Caco-2 (cell line): ENCODE data around the gene ALOX12B. TPM values are rescaled to one million over a fixed set of nuclear protein-coding genes. Genes with fewer than 3 reads are reported as not detected.
"Not testable (repeated sequence)": the region's sequence is repeated elsewhere in the genome, so short reads cannot be mapped to it uniquely, and the experiment has no call there.

Experiments
- BruUV-seq: library from RNA; stranded (reverse); fragments of 400-500 nt; replicated peaks from 2 replicates; lab custom pipeline; 2021; lab: Mats Ljungman, UMichigan
- CTCF ChIA-PET: fragments of 300-600 bp; sonication (Branson Sonifier 250); formaldehyde crosslinking; loops from one replicate; lab custom pipeline; 2022; ENCODE audit warnings: antibody characterized with exemption; lab: Charles Lee
- POLR2A ChIA-PET: fragments of 300-600 bp; sonication (Branson Sonifier 250); formaldehyde crosslinking; loops from one replicate; lab custom pipeline; 2022; ENCODE audit warnings: antibody characterized with exemption; lab: Charles Lee
- DNase-seq, 2 experiments: peaks; one replicate each; pipeline versions ENCODE4 v3.0.0 to v3.0.0-alpha.2; 2020 to 2022
- H3K27me3 ChIP-seq: replicated peaks from 2 replicates; pipeline ENCODE4 v1.6.0; 2011; ENCODE audit warnings: low read length; ENCODE audit not compliant: control insufficient read depth, insufficient read depth
- H3K36me3 ChIP-seq: 2 replicates; pipeline ENCODE4 v1.5.1; 2011; ENCODE audit warnings: low read length; ENCODE audit not compliant: control insufficient read depth, insufficient read depth
- H3K4me1 ChIP-seq: fragments of 250-450 bp; sonication (Bioruptor Pico); 2 replicates; pipeline ENCODE4 v1.5.1; 2020; ENCODE audit warnings: mild to moderate bottlenecking
- H3K4me3 ChIP-seq: 2 replicates; pipeline ENCODE4 v1.5.1; 2011; ENCODE audit warnings: low read depth, mild to moderate bottlenecking, control low read depth, low read length
- H3K9me3 ChIP-seq: fragments of 250-450 bp; sonication (Bioruptor Pico); 2 replicates; pipeline ENCODE4 v1.5.1; 2020; ENCODE audit warnings: mild to moderate bottlenecking, moderate library complexity
- H3K27ac Mint-ChIP-seq: one replicate; pipeline ENCODE4 v1.8.0; 2022; ENCODE audit warnings: mixed read lengths; ENCODE audit not compliant: unreplicated experiment
- H3K27me3 Mint-ChIP-seq: one replicate; pipeline ENCODE4 v1.8.0; 2022; ENCODE audit warnings: mixed read lengths; ENCODE audit not compliant: insufficient read depth, unreplicated experiment
- H3K36me3 Mint-ChIP-seq: one replicate; pipeline ENCODE4 v1.8.0; 2022; ENCODE audit warnings: mild to moderate bottlenecking, mixed read lengths; ENCODE audit not compliant: insufficient read depth, unreplicated experiment
- H3K4me1 Mint-ChIP-seq: one replicate; pipeline ENCODE4 v1.8.0; 2022; ENCODE audit warnings: low read depth, mixed read lengths; ENCODE audit not compliant: unreplicated experiment
- H3K4me3 Mint-ChIP-seq: one replicate; pipeline ENCODE4 v1.8.0; 2022; ENCODE audit warnings: mild to moderate bottlenecking, moderate library complexity, mixed read lengths; ENCODE audit not compliant: unreplicated experiment
- H3K9me3 Mint-ChIP-seq: one replicate; pipeline ENCODE4 v1.8.0; 2022; ENCODE audit warnings: mixed read lengths; ENCODE audit not compliant: unreplicated experiment
- CTCF ChIP-seq, 2 experiments: fragments of 200-600 bp in 1 of 2; IDR thresholded peaks; 1 replicate in 1 of 2; 2 replicates in 1 of 2; pipeline versions ENCODE4 v1.5.1 to v1.8.0; 2011 to 2022; ENCODE audit warnings: antibody characterized with exemption in 1 of 2, control low read depth in 1 of 2, inconsistent platforms in 1 of 2, low read depth in 1 of 2, low read length in 1 of 2, mild to moderate bottlenecking in 1 of 2, moderate library complexity in 1 of 2; ENCODE audit not compliant: insufficient read depth in 1 of 2, severe bottlenecking in 1 of 2, unreplicated experiment in 1 of 2
- intact Hi-C: fragments of 100-400 bp; cut with micrococcal nuclease; formaldehyde crosslinking; loops from one replicate; pipeline ENCODE4 v1.10.0; 2022; ENCODE audit not compliant: unreplicated experiment
- total RNA-seq: library from RNA; stranded (reverse); gene quantifications from 2 replicates; pipeline ENCODE4 v1.2.3, GENCODE V29; 2022

ALOX12B gene
- total RNA-seq, 1 experiment from 2014 or later, result 0.34 TPM

DNA sequence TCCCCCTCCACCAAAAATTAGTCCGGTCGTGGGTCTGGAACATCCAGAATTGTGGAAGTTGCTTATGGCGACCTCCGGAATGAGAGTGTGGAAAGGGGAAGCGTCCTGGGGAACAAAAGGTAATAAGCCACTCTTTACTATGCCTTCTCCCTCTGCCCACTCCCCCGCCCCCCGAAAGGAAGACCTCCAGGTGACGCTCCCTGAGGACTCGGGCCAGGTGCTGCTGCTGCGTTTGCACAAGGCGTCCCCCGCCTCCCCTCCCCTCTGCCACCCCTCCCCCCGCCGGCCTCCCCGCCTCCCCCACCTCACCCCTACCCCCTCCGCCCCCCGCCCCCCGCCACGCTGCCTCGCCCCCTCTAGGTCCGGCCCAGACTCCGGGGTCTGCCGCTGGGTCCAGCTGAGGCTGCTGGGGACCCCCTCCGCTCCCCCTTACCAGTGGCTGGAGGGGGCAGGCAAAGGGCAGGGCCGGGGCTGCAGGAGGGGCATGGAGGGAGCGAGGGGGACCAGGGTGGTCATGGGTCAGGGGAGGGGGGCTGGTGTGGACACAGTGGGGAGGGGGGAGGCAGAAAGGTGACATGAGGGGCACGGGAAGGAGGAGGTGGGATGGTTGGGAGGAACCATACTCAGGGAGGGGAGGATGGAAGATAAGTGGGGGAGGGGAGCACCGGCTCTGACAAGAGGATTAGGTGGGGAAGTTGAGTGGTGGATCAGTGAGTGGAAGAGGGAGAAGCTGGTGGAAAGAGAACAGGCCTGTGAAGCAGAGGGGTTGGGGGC, 23.6 kb downstream of the ALOX12B start:
- H3K36me3 ChIP-seq, result no peaks in the 10 kb centered on the region
- H3K4me1 Mint-ChIP-seq, result peaks cover 13% of the 10 kb centered on the region
- no peak overlapping the region for H3K4me3 ChIP-seq
- intact Hi-C loops, result no loop called here
- POLR2A ChIA-PET, result no interaction called here
- TF ChIP-seq CTCF (IDR thresholded peaks at IDR 0.05; ENCODE audit: insufficient read depth in 1 of 2, low read depth in 1 of 2, low read length in 1 of 2, severe bottlenecking in 1 of 2, unreplicated experiment in 1 of 2), result no peak
- H3K4me3 Mint-ChIP-seq, result no peak overlapping the region
- no peak for DNase-seq
- no peaks in the 10 kb centered on the region for H3K36me3 Mint-ChIP-seq
- H3K4me1 ChIP-seq, result peaks cover 9% of the 10 kb centered on the region
- H3K27me3 Mint-ChIP-seq, result no peaks in the 10 kb centered on the region
- H3K27me3 ChIP-seq, result no peaks in the 10 kb centered on the region
- H3K9me3 ChIP-seq, result no peaks in the 10 kb centered on the region
- no peaks in the 10 kb centered on the region for H3K9me3 Mint-ChIP-seq
- CTCF ChIA-PET, result interaction anchor here (0.6 kb wide), 1 partner anchor 722 kb away, joined by 4 read pairs; no protein-coding TSS in a partner anchor
- no TSS peak for BruUV-seq
- no peak overlapping the region for H3K27ac Mint-ChIP-seq

GRCh38 chr17:8062807-8063483, 24.6 kb downstream of the ALOX12B start:
- CTCF ChIA-PET, result no interaction called here
- intact Hi-C loops, result no loop called here
- Histone ChIP-seq H3K27me3 (no peaks in the 10 kb centered on the region), H3K4me1 (no peaks in the 10 kb centered on the region), H3K36me3 (no peaks in the 10 kb centered on the region), H3K4me3 (no peak overlapping the region), H3K9me3 (no peaks in the 10 kb centered on the region)
- no peak for TF ChIP-seq CTCF (IDR thresholded peaks at IDR 0.05; ENCODE audit: insufficient read depth in 1 of 2, low read depth in 1 of 2, low read length in 1 of 2, severe bottlenecking in 1 of 2, unreplicated experiment in 1 of 2)
- BruUV-seq, result no TSS peak
- peaks cover 3% of the 10 kb centered on the region for H3K4me1 Mint-ChIP-seq
- no peaks in the 10 kb centered on the region for H3K27me3 Mint-ChIP-seq
- H3K27ac Mint-ChIP-seq, result no peak overlapping the region
- DNase-seq, result no peak
- H3K4me3 Mint-ChIP-seq, result no peak overlapping the region
- H3K9me3 Mint-ChIP-seq, result no peaks in the 10 kb centered on the region
- POLR2A ChIA-PET, result no interaction called here
- no peaks in the 10 kb centered on the region for H3K36me3 Mint-ChIP-seq

DNA sequence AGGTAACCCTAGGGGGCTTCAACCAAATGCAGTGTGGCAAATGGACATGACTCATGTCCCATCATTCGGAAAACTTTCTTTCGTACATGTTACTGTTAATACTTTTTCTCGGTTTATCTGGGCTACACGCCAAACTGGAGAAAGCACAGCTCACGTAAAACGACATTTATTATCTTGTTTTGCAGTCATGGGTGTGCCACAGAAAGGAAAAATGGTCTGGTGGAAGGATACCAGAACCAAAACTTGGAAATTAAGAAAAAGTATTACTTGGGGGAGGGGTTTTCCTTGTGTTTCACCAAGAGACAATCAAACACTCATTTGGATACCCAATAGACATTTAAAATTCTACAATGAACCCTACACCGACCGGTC, 25.1 kb downstream of the ALOX12B start:
- H3K9me3 ChIP-seq, result no peaks in the 10 kb centered on the region
- H3K4me1 Mint-ChIP-seq, result no peaks in the 10 kb centered on the region
- DNase-seq, result no peak
- no peak overlapping the region for H3K4me3 Mint-ChIP-seq
- H3K27me3 ChIP-seq, result no peaks in the 10 kb centered on the region
- H3K36me3 ChIP-seq, result no peaks in the 10 kb centered on the region
- POLR2A ChIA-PET, result no interaction called here
- no peak for TF ChIP-seq CTCF (IDR thresholded peaks at IDR 0.05; ENCODE audit: insufficient read depth in 1 of 2, low read depth in 1 of 2, low read length in 1 of 2, severe bottlenecking in 1 of 2, unreplicated experiment in 1 of 2)
- intact Hi-C loops, result no loop called here
- H3K36me3 Mint-ChIP-seq, result no peaks in the 10 kb centered on the region
- no peaks in the 10 kb centered on the region for H3K27me3 Mint-ChIP-seq
- no TSS peak for BruUV-seq
- peaks cover 1% of the 10 kb centered on the region; the same call in 1 of the 2 replicates for H3K4me1 ChIP-seq
- H3K27ac Mint-ChIP-seq, result no peak overlapping the region
- CTCF ChIA-PET, result no interaction called here
- H3K9me3 Mint-ChIP-seq, result no peaks in the 10 kb centered on the region
- H3K4me3 ChIP-seq, result no peak overlapping the region

DNA sequence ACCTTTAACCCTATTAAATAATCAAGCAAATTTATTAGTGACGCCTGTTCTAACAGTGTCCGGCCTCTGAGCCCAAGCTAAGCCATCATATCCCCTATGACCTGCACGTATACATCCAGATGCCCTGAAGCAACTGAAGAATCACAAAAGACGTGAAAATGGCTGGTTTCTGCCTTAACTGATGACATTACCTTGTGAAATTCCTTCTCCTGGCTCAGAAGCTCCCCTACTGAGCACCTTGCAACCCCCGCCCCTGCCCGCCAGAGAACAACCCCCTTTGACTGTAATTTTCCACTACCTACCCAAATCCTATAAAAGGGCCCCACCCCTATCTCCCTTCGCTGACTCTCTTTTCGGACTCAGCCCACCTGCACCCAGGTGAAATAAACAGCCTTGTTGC, 25.7 kb downstream of the ALOX12B start:
- POLR2A ChIA-PET, H3K36me3 ChIP-seq, H3K9me3 ChIP-seq, BruUV-seq, H3K4me1 Mint-ChIP-seq, DNase-seq, H3K27me3 Mint-ChIP-seq, CTCF ChIA-PET, H3K4me3 Mint-ChIP-seq, H3K9me3 Mint-ChIP-seq, intact Hi-C loops, H3K4me3 ChIP-seq, H3K27ac Mint-ChIP-seq, H3K36me3 Mint-ChIP-seq, H3K27me3 ChIP-seq, H3K4me1 ChIP-seq: not testable (repeated sequence)
